HEK293 (cell line): ENCODE results near the gene RFLNA.

ENCODE experiments used
- SCRT1 ChIP-seq: fragments of 450-650 bp; formaldehyde crosslinking; IDR thresholded peaks from 2 replicates; pipeline ENCODE4 v1.5.1; 2016; ENCODE audit warnings: missing biosample characterization, missing genetic modification characterization, borderline replicate concordance
- TRIM28 ChIP-seq: IDR thresholded peaks from 2 replicates; pipeline ENCODE4 v1.6.1; 2011; ENCODE audit warnings: low read length, control low read depth, borderline replicate concordance
- YY1 ChIP-seq: fragments of 450-650 bp; formaldehyde crosslinking; IDR thresholded peaks from 2 replicates; pipeline ENCODE4 v1.5.1; 2018; ENCODE audit warnings: missing biosample characterization, missing genetic modification characterization
- ZBTB1 ChIP-seq: fragments of 450-650 bp; formaldehyde crosslinking; IDR thresholded peaks from 2 replicates; pipeline ENCODE4 v1.5.1; 2016; ENCODE audit warnings: missing biosample characterization, missing genetic modification characterization
- ZNF169 ChIP-seq: fragments of 450-650 bp; formaldehyde crosslinking; IDR thresholded peaks from 2 replicates; pipeline ENCODE4 v1.5.1; 2016; ENCODE audit warnings: missing biosample characterization, missing genetic modification characterization
- ZNF174 ChIP-seq: fragments of 450-650 bp; formaldehyde crosslinking; IDR thresholded peaks from 2 replicates; pipeline ENCODE4 v1.5.0; 2017; ENCODE audit warnings: missing biosample characterization, mild to moderate bottlenecking, missing genetic modification characterization
- ZNF175 ChIP-seq: fragments of 450-650 bp; formaldehyde crosslinking; IDR thresholded peaks from 2 replicates; pipeline ENCODE4 v1.5.1; 2016; ENCODE audit warnings: missing biosample characterization, missing genetic modification characterization
- ZNF529 ChIP-seq: fragments of 450-650 bp; formaldehyde crosslinking; IDR thresholded peaks from 2 replicates; pipeline ENCODE4 v1.5.1; 2017; ENCODE audit warnings: missing genetic modification characterization, missing biosample characterization; ENCODE audit not compliant: insufficient replicate concordance
- ZNF596 ChIP-seq: fragments of 450-650 bp; IDR thresholded peaks from 2 replicates; pipeline ENCODE4 v1.5.0; 2018; ENCODE audit warnings: missing biosample characterization, mild to moderate bottlenecking, missing genetic modification characterization, moderate library complexity
- ZNF830 ChIP-seq: fragments of 450-650 bp; IDR thresholded peaks from 2 replicates; pipeline ENCODE4 v1.5.0; 2018; ENCODE audit warnings: missing biosample characterization, missing genetic modification characterization, low read depth, mild to moderate bottlenecking, moderate library complexity
- TF ChIP-seq, protein P1 (sequence below): fragments of 450-650 bp; formaldehyde crosslinking; IDR thresholded peaks from 2 replicates; pipeline ENCODE4 v1.5.1; 2016; ENCODE audit warnings: missing biosample characterization, missing genetic modification characterization
- TF ChIP-seq, protein P2 (sequence below): fragments of 450-650 bp; formaldehyde crosslinking; IDR thresholded peaks from 2 replicates; pipeline ENCODE4 v1.5.1; 2016; ENCODE audit warnings: missing biosample characterization, missing genetic modification characterization, low read depth
- TF ChIP-seq, protein P3 (sequence below): fragments of 450-650 bp; formaldehyde crosslinking; IDR thresholded peaks from 2 replicates; pipeline ENCODE4 v1.5.1; 2016; ENCODE audit warnings: missing biosample characterization, missing genetic modification characterization

DNA sequence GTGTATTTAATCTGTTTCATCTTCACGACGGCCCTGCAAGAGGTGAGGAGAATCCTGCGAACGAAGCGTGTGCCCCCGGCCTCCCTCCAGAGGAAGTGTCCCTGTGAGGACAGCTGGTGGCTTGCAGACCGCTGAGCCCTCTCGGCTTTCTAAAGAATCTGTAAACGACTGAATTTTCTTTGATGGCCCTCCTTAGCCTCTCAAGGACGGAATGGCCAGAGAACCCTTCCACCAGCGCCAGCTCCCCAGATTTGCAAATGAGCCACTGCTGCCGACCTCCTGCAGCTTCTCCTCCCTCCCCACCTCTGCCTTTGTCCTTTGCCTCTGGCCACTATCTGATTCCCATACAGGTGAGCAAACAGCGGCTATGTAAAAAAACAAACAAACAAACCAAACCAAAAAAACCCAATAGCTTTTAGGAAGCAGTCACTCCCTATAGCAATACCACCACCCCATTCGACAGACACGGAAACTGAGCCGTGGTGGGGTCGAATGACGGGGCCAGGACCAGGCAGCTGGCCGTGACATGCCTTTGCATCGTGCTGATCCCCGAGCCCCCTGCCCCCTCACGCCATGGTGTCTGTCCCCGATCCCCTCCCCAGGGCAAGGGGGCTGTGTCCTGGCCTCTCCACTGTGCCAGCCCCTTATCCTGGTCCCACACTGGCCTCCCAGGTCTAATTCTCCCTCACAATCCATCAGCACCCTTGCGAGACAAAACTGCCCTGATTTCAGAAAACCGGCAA lies 23.6 kb downstream of the RFLNA start:
- no peak for TF ChIP-seq ZNF830 (tag by site-specific recombination)
- TF ChIP-seq ZNF175 (tag by site-specific recombination), result no peak
- TF ChIP-seq ZNF169, result no peak
- TF ChIP-seq SCRT1 (tag by site-specific recombination), result no peak
- TF ChIP-seq, protein P1, sequence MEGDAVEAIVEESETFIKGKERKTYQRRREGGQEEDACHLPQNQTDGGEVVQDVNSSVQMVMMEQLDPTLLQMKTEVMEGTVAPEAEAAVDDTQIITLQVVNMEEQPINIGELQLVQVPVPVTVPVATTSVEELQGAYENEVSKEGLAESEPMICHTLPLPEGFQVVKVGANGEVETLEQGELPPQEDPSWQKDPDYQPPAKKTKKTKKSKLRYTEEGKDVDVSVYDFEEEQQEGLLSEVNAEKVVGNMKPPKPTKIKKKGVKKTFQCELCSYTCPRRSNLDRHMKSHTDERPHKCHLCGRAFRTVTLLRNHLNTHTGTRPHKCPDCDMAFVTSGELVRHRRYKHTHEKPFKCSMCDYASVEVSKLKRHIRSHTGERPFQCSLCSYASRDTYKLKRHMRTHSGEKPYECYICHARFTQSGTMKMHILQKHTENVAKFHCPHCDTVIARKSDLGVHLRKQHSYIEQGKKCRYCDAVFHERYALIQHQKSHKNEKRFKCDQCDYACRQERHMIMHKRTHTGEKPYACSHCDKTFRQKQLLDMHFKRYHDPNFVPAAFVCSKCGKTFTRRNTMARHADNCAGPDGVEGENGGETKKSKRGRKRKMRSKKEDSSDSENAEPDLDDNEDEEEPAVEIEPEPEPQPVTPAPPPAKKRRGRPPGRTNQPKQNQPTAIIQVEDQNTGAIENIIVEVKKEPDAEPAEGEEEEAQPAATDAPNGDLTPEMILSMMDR (tag by site-specific recombination), result no peak
- TF ChIP-seq, protein P2, sequence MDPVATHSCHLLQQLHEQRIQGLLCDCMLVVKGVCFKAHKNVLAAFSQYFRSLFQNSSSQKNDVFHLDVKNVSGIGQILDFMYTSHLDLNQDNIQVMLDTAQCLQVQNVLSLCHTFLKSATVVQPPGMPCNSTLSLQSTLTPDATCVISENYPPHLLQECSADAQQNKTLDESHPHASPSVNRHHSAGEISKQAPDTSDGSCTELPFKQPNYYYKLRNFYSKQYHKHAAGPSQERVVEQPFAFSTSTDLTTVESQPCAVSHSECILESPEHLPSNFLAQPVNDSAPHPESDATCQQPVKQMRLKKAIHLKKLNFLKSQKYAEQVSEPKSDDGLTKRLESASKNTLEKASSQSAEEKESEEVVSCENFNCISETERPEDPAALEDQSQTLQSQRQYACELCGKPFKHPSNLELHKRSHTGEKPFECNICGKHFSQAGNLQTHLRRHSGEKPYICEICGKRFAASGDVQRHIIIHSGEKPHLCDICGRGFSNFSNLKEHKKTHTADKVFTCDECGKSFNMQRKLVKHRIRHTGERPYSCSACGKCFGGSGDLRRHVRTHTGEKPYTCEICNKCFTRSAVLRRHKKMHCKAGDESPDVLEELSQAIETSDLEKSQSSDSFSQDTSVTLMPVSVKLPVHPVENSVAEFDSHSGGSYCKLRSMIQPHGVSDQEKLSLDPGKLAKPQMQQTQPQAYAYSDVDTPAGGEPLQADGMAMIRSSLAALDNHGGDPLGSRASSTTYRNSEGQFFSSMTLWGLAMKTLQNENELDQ (tag by site-specific recombination), result no peak
- no peak for TF ChIP-seq YY1 (tag by site-specific recombination)
- TF ChIP-seq ZBTB1 (tag by site-specific recombination), result no peak
- no peak for TF ChIP-seq ZNF529
- TF ChIP-seq, protein P3, sequence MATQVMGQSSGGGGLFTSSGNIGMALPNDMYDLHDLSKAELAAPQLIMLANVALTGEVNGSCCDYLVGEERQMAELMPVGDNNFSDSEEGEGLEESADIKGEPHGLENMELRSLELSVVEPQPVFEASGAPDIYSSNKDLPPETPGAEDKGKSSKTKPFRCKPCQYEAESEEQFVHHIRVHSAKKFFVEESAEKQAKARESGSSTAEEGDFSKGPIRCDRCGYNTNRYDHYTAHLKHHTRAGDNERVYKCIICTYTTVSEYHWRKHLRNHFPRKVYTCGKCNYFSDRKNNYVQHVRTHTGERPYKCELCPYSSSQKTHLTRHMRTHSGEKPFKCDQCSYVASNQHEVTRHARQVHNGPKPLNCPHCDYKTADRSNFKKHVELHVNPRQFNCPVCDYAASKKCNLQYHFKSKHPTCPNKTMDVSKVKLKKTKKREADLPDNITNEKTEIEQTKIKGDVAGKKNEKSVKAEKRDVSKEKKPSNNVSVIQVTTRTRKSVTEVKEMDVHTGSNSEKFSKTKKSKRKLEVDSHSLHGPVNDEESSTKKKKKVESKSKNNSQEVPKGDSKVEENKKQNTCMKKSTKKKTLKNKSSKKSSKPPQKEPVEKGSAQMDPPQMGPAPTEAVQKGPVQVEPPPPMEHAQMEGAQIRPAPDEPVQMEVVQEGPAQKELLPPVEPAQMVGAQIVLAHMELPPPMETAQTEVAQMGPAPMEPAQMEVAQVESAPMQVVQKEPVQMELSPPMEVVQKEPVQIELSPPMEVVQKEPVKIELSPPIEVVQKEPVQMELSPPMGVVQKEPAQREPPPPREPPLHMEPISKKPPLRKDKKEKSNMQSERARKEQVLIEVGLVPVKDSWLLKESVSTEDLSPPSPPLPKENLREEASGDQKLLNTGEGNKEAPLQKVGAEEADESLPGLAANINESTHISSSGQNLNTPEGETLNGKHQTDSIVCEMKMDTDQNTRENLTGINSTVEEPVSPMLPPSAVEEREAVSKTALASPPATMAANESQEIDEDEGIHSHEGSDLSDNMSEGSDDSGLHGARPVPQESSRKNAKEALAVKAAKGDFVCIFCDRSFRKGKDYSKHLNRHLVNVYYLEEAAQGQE (tag by site-specific recombination), result no peak
- TF ChIP-seq ZNF174 (tag by site-specific recombination), result no peak
- no peak for TF ChIP-seq TRIM28
- no peak for TF ChIP-seq ZNF596 (tag by site-specific recombination)
